PC-3 (cell line): ENCODE measurements around the gene TRIP6. TPM values are rescaled to one million over a fixed set of nuclear protein-coding genes. Genes with fewer than 3 reads are reported as not detected.
"Not testable (repeated sequence)": the region's sequence is repeated elsewhere in the genome, so short reads cannot be mapped to it uniquely, and the experiment has no call there.

Experiments
- ATAC-seq: fragments of 200-7000 bp; cut with Tn5 transposase; 2 replicates; pipeline ENCODE4 v1.9.1; 2020; ENCODE audit warnings: mild to moderate bottlenecking, moderate library complexity
- BruUV-seq: library from RNA; stranded (reverse); fragments of 400-500 nt; replicated peaks from 2 replicates; lab custom pipeline; 2021; lab: Mats Ljungman, UMichigan
- CTCF ChIA-PET: fragments of 300-600 bp; sonication (Branson Sonifier 250); formaldehyde crosslinking; loops from one replicate; lab custom pipeline; 2022; ENCODE audit warnings: antibody characterized with exemption; lab: Charles Lee
- POLR2A ChIA-PET: fragments of 300-600 bp; sonication (Branson Sonifier 250); formaldehyde crosslinking; loops from one replicate; lab custom pipeline; 2022; ENCODE audit warnings: antibody characterized with exemption; ENCODE audit not compliant: unreplicated experiment; lab: Charles Lee
- DNase-seq: peaks from one replicate; pipeline ENCODE4 v3.0.0-alpha.2; 2015
- H2AFZ ChIP-seq: fragments of 300-600 bp; sonication (generic); 2 replicates; pipeline ENCODE4 v1.6.0; 2016; ENCODE audit warnings: antibody characterized with exemption, low read length
- H3F3A ChIP-seq: fragments of 300-600 bp; sonication (generic); one replicate; pipeline ENCODE4 v1.6.0; 2017; ENCODE audit warnings: antibody characterized with exemption, low read length, control low read depth, mild to moderate bottlenecking; ENCODE audit not compliant: unreplicated experiment
- H3K27ac ChIP-seq: fragments of 300-600 bp; sonication (generic); 2 replicates; pipeline ENCODE4 v1.5.1; 2016; ENCODE audit warnings: mild to moderate bottlenecking, low read length
- H3K27me3 ChIP-seq: fragments of 300-600 bp; sonication (generic); 2 replicates; pipeline ENCODE4 v1.6.1; 2016; ENCODE audit warnings: low read length, mixed read lengths
- H3K36me3 ChIP-seq: fragments of 300-600 bp; sonication (generic); 2 replicates; pipeline ENCODE4 v1.6.1; 2016; ENCODE audit warnings: low read depth, mixed run types, low read length, mixed read lengths
- H3K4me1 ChIP-seq: fragments of 300-600 bp; sonication (generic); 2 replicates; pipeline ENCODE4 v1.5.1; 2016; ENCODE audit warnings: low read length; ENCODE audit not compliant: insufficient read depth
- H3K4me2 ChIP-seq: fragments of 300-600 bp; sonication (generic); 2 replicates; pipeline ENCODE4 v1.6.0; 2016; ENCODE audit warnings: low read length
- H3K4me3 ChIP-seq: fragments of 300-600 bp; sonication (generic); 2 replicates; pipeline ENCODE4 v1.5.1; 2016; ENCODE audit warnings: mild to moderate bottlenecking, low read length, mixed read lengths
- H3K79me2 ChIP-seq: fragments of 300-600 bp; sonication (generic); 2 replicates; pipeline ENCODE4 v1.6.1; 2017; ENCODE audit warnings: low read length, mixed read lengths
- H3K9ac ChIP-seq: fragments of 300-600 bp; sonication (generic); 2 replicates; pipeline ENCODE4 v1.6.0; 2016; ENCODE audit warnings: mild to moderate bottlenecking, low read length
- H3K9me2 ChIP-seq: fragments of 300-600 bp; sonication (generic); replicated peaks from 2 replicates; pipeline ENCODE4 v1.6.1; 2016; ENCODE audit warnings: mixed run types, low read length, mixed read lengths
- H3K9me3 ChIP-seq: fragments of 300-600 bp; sonication (generic); 2 replicates; pipeline ENCODE4 v1.6.1; 2016; ENCODE audit warnings: low read length, mixed read lengths
- H4K20me1 ChIP-seq: fragments of 300-600 bp; sonication (generic); 2 replicates; pipeline ENCODE4 v1.6.1; 2016; ENCODE audit warnings: low read length, mixed read lengths
- CTCF ChIP-seq: fragments of 300-600 bp; sonication (generic); conservative IDR thresholded peaks from 2 replicates; pipeline ENCODE4 v1.5.1; 2017; ENCODE audit warnings: antibody characterized with exemption, low read depth, mild to moderate bottlenecking, low read length
- EZH2 ChIP-seq: fragments of 300-600 bp; sonication (generic); IDR thresholded peaks from one replicate; pipeline ENCODE4 v1.6.1; 2017; ENCODE audit warnings: antibody characterized with exemption, mild to moderate bottlenecking, low read length; ENCODE audit not compliant: unreplicated experiment
- EZH2phosphoT487 ChIP-seq: fragments of 300-600 bp; sonication (generic); IDR thresholded peaks from 2 replicates; pipeline ENCODE4 v1.6.1; 2018; ENCODE audit warnings: mild to moderate bottlenecking, antibody characterized with exemption, low read length, borderline replicate concordance
- intact Hi-C: fragments of 100-400 bp; cut with micrococcal nuclease; formaldehyde crosslinking; loops from 2 replicates; pipeline ENCODE4 v1.9.0; 2023
- microRNA-seq: library from miRNA; unstranded; fragments of <30 nt; microRNA quantifications from one replicate; pipeline ENCODE4 v1.1.0, GENCODE V29; 2020; ENCODE audit not compliant: unreplicated experiment
- total RNA-seq: library from RNA; depleted of rRNA; stranded (reverse); fragments of >200 nt; gene quantifications from 2 replicates; pipeline ENCODE4 v1.2.3, GENCODE V29; 2014; rRNA removed

TRIP6 gene
- total RNA-seq, 1 experiment from 2014 or later: 11.3 TPM

GRCh38 chr7:100919779-100920437 lies 52.7 kb downstream of the TRIP6 start:
- H3K9me3 ChIP-seq, POLR2A ChIA-PET, H3K36me3 ChIP-seq, H3K27ac ChIP-seq, H3K9ac ChIP-seq, BruUV-seq, intact Hi-C loops, ATAC-seq, H2AFZ ChIP-seq, H4K20me1 ChIP-seq, H3K4me2 ChIP-seq, H3K79me2 ChIP-seq, H3K4me1 ChIP-seq, H3F3A ChIP-seq, DNase-seq, H3K4me3 ChIP-seq, H3K9me2 ChIP-seq, CTCF ChIA-PET, H3K27me3 ChIP-seq: not testable (repeated sequence)

GRCh38 chr7:100921039-100921438 lies 53.9 kb downstream of the TRIP6 start:
- TF ChIP-seq EZH2 (no peak), EZH2phosphoT487 (no peak), CTCF (no peak)
- no peaks in the 10 kb centered on the region for H3K4me1 ChIP-seq
- POLR2A ChIA-PET: no interaction called here
- H3K4me2 ChIP-seq: no peak overlapping the region
- H3K4me3 ChIP-seq: no peak overlapping the region
- no peak overlapping the region for H3K27ac ChIP-seq
- ATAC-seq (no peak), DNase-seq (no peak)
- H3K27me3 ChIP-seq: no peaks in the 10 kb centered on the region
- no peaks in the 10 kb centered on the region for H3K9me3 ChIP-seq
- BruUV-seq: no TSS peak
- H3K9me2 ChIP-seq: no peaks in the 10 kb centered on the region
- H3F3A ChIP-seq: no peaks in the 10 kb centered on the region
- no peaks in the 10 kb centered on the region for H3K36me3 ChIP-seq
- H2AFZ ChIP-seq: no peak overlapping the region
- H4K20me1 ChIP-seq: no peaks in the 10 kb centered on the region
- H3K9ac ChIP-seq: no peak overlapping the region
- no peaks in the 10 kb centered on the region for H3K79me2 ChIP-seq
- intact Hi-C loops: no loop called here
- CTCF ChIA-PET: no interaction called here

Small RNAs within 50 kb of the gene (microRNA-seq; reads per million reads assigned to microRNA genes)
- gene MIR6875: not detected

Other genes starting within 250 kb of the TRIP6 start
- gene TFR2, start 225.8 kb upstream of the TRIP6 start, total RNA-seq: not detected in 2 replicates
- gene ACTL6B, start 210.9 kb upstream of the TRIP6 start, total RNA-seq: not detected in 2 replicates
- gene GNB2, start 193.6 kb upstream of the TRIP6 start, total RNA-seq: 164 and 227 TPM in 2 replicates
- 25.9 and 26.6 TPM in 2 replicates for gene GIGYF1, start 173.1 kb upstream of the TRIP6 start, total RNA-seq
- 151 and 154 TPM in 2 replicates for gene POP7, start 161.3 kb upstream of the TRIP6 start, total RNA-seq
- gene EPO, start 146.9 kb upstream of the TRIP6 start, total RNA-seq: not detected in 2 replicates
- gene ZAN, start 133.8 kb upstream of the TRIP6 start, total RNA-seq: not detected in 2 replicates
- 104 and 150 TPM in 2 replicates for gene EPHB4, start 39.9 kb upstream of the TRIP6 start, total RNA-seq
- gene SLC12A9, start 14.7 kb upstream of the TRIP6 start, total RNA-seq: 25.9 and 31.2 TPM in 2 replicates
- gene SRRT, start 7.7 kb downstream of the TRIP6 start, total RNA-seq: 177 and 268 TPM in 2 replicates
- gene UFSP1, start 22.3 kb downstream of the TRIP6 start, total RNA-seq: 10.5 and 14.6 TPM in 2 replicates
- 0.40 and 1.3 TPM in 2 replicates for gene ACHE, start 28.5 kb downstream of the TRIP6 start, total RNA-seq
- 0.11 and 0.46 TPM in 2 replicates for gene MUC3A, start 82.1 kb downstream of the TRIP6 start, total RNA-seq
- 0.18 and 0.69 TPM in 2 replicates for gene MUC12, start 102.2 kb downstream of the TRIP6 start, total RNA-seq
- not detected in 2 replicates for gene MUC17, start 152.7 kb downstream of the TRIP6 start, total RNA-seq
- 10.6 and 14.8 TPM in 2 replicates for gene TRIM56, start 218.1 kb downstream of the TRIP6 start, total RNA-seq